ENCODE results near the gene POLR2A. TPM values are rescaled to one million over a fixed set of nuclear protein-coding genes. Genes with fewer than 3 reads are reported as not detected.

POLR2A gene
- total and polyA plus RNA-seq, 3 experiments from 2014 or later, result 69.6 to 192 (median 190) TPM

Other genes with a start within 250 kb of the POLR2A start
Only the 30 nearest of the 40 such genes appear.
- gene SLC2A4, start 202.6 kb upstream of the POLR2A start, total RNA-seq, result under 1 TPM; 0.18 to 0.24 TPM
- not detected for gene SLC2A4, start 202.6 kb upstream of the POLR2A start, polyA plus RNA-seq
- under 1 TPM; 0.07 to 0.26 TPM for gene YBX2, start 189.7 kb upstream of the POLR2A start, total RNA-seq
- gene YBX2, start 189.7 kb upstream of the POLR2A start, polyA plus RNA-seq, result not detected
- 1,000 to 10,000 TPM; 1,533 to 1,595 TPM for gene EIF5A, start 176.7 kb upstream of the POLR2A start, total RNA-seq
- 230 TPM for gene EIF5A, start 176.7 kb upstream of the POLR2A start, polyA plus RNA-seq
- 10 to 100 TPM; 81.1 to 85.2 TPM for gene GPS2, start 169.0 kb upstream of the POLR2A start, total RNA-seq
- gene GPS2, start 169.0 kb upstream of the POLR2A start, polyA plus RNA-seq, result 116 TPM
- 10 to 100 TPM; 60.1 to 60.7 TPM for gene NEURL4, start 155.0 kb upstream of the POLR2A start, total RNA-seq
- 2.7 TPM for gene NEURL4, start 155.0 kb upstream of the POLR2A start, polyA plus RNA-seq
- gene ACAP1, start 147.8 kb upstream of the POLR2A start, total RNA-seq, result 100 to 1,000 TPM; 216 to 225 TPM
- 274 TPM for gene ACAP1, start 147.8 kb upstream of the POLR2A start, polyA plus RNA-seq
- 1 to 10 TPM; 4.6 to 5.1 TPM for gene KCTD11, start 132.2 kb upstream of the POLR2A start, total RNA-seq
- 1.9 TPM for gene KCTD11, start 132.2 kb upstream of the POLR2A start, polyA plus RNA-seq
- not detected for gene TMEM95, start 129.2 kb upstream of the POLR2A start, total RNA-seq
- gene TMEM95, start 129.2 kb upstream of the POLR2A start, polyA plus RNA-seq, result not detected
- gene TNK1, start 103.3 kb upstream of the POLR2A start, total RNA-seq, result 1 to 10 TPM; 4.4 to 5.8 TPM
- gene TNK1, start 103.3 kb upstream of the POLR2A start, polyA plus RNA-seq, result 3.1 TPM
- gene PLSCR3, start 89.8 kb upstream of the POLR2A start, total RNA-seq, result 10 to 100 TPM; 79.1 to 81.6 TPM
- gene PLSCR3, start 89.8 kb upstream of the POLR2A start, polyA plus RNA-seq, result 152 TPM
- gene TMEM256, start 80.3 kb upstream of the POLR2A start, total RNA-seq, result 10 to 100 TPM; 45.4 to 51.4 TPM
- 62.4 TPM for gene TMEM256, start 80.3 kb upstream of the POLR2A start, polyA plus RNA-seq
- gene NLGN2, start 76.5 kb upstream of the POLR2A start, total RNA-seq, result 1 to 10 TPM; 5.6 to 6.6 TPM
- 0.06 TPM for gene NLGN2, start 76.5 kb upstream of the POLR2A start, polyA plus RNA-seq
- not detected for gene SPEM1, start 64.0 kb upstream of the POLR2A start, total RNA-seq
- not detected for gene SPEM1, start 64.0 kb upstream of the POLR2A start, polyA plus RNA-seq
- gene SPEM2, start 58.8 kb upstream of the POLR2A start, total RNA-seq, result not detected
- not detected for gene SPEM2, start 58.8 kb upstream of the POLR2A start, polyA plus RNA-seq
- gene SPEM3, start 55.5 kb upstream of the POLR2A start, total RNA-seq, result not detected
- not detected for gene SPEM3, start 55.5 kb upstream of the POLR2A start, polyA plus RNA-seq
- gene TMEM102, start 48.9 kb upstream of the POLR2A start, total RNA-seq, result 10 to 100 TPM; 11.1 to 11.9 TPM
- gene TMEM102, start 48.9 kb upstream of the POLR2A start, polyA plus RNA-seq, result 23.3 TPM
- gene FGF11, start 44.9 kb upstream of the POLR2A start, total RNA-seq, result 1 to 10 TPM in 1 of 2 experiments, under 1 TPM in 1; 0.85 to 1.1 TPM
- 0.12 TPM for gene FGF11, start 44.9 kb upstream of the POLR2A start, polyA plus RNA-seq
- 1 to 10 TPM; 6.0 to 6.3 TPM for gene CHRNB1, start 39.3 kb upstream of the POLR2A start, total RNA-seq
- gene CHRNB1, start 39.3 kb upstream of the POLR2A start, polyA plus RNA-seq, result 24.7 TPM
- 10 to 100 TPM; 22.8 to 23.1 TPM for gene ZBTB4, start 4.7 kb upstream of the POLR2A start, total RNA-seq
- gene ZBTB4, start 4.7 kb upstream of the POLR2A start, polyA plus RNA-seq, result 24.1 TPM
- not detected for gene SLC35G6, start 2.9 kb upstream of the POLR2A start, total RNA-seq
- gene SLC35G6, start 2.9 kb upstream of the POLR2A start, polyA plus RNA-seq, result 0.12 TPM
- 10 to 100 TPM; 18.6 to 22.5 TPM for gene TNFSF12, start 64.7 kb downstream of the POLR2A start, total RNA-seq
- gene TNFSF12, start 64.7 kb downstream of the POLR2A start, polyA plus RNA-seq, result 60.8 TPM
- 1 to 10 TPM in 1 of 2 experiments, under 1 TPM in 1; 0.80 to 1.6 TPM for gene TNFSF13, start 74.4 kb downstream of the POLR2A start, total RNA-seq
- not detected for gene TNFSF13, start 74.4 kb downstream of the POLR2A start, polyA plus RNA-seq
- gene SENP3, start 77.6 kb downstream of the POLR2A start, total RNA-seq, result 100 to 1,000 TPM; 111 to 121 TPM
- 12.0 TPM for gene SENP3, start 77.6 kb downstream of the POLR2A start, polyA plus RNA-seq
- gene CD68, start 95.3 kb downstream of the POLR2A start, total RNA-seq, result 10 to 100 TPM; 11.1 to 12.7 TPM
- gene CD68, start 95.3 kb downstream of the POLR2A start, polyA plus RNA-seq, result 1.2 TPM
- gene MPDU1, start 99.5 kb downstream of the POLR2A start, total RNA-seq, result 100 to 1,000 TPM; 115 to 124 TPM
- gene MPDU1, start 99.5 kb downstream of the POLR2A start, polyA plus RNA-seq, result 40.5 TPM
- under 1 TPM; 0.29 to 0.31 TPM for gene SOX15, start 105.7 kb downstream of the POLR2A start, total RNA-seq
- gene SOX15, start 105.7 kb downstream of the POLR2A start, polyA plus RNA-seq, result not detected
- 10 to 100 TPM; 45.7 to 45.9 TPM for gene FXR2, start 130.5 kb downstream of the POLR2A start, total RNA-seq
- 20.4 TPM for gene FXR2, start 130.5 kb downstream of the POLR2A start, polyA plus RNA-seq
- gene SAT2, start 143.5 kb downstream of the POLR2A start, total RNA-seq, result 10 to 100 TPM; 18.4 to 21.6 TPM
- 37.0 TPM for gene SAT2, start 143.5 kb downstream of the POLR2A start, polyA plus RNA-seq
- gene SHBG, start 145.8 kb downstream of the POLR2A start, total RNA-seq, result not detected
- not detected for gene SHBG, start 145.8 kb downstream of the POLR2A start, polyA plus RNA-seq
- under 1 TPM; 0.40 to 0.53 TPM for gene ATP1B2, start 166.6 kb downstream of the POLR2A start, total RNA-seq
- gene ATP1B2, start 166.6 kb downstream of the POLR2A start, polyA plus RNA-seq, result not detected

All from CD8-positive, alpha-beta memory T cell (primary cell).